ENCODE results near the gene NUDT4.
"Not testable (repeated sequence)": the region's sequence is repeated elsewhere in the genome, so short reads cannot be mapped to it uniquely, and the experiment has no call there.

The NUDT4 gene

GRCh38 chr12:93426412-93426805 lies 48.7 kb downstream of the NUDT4 start:
- TF ChIP-seq CTCF (IDR thresholded peaks at IDR 0.05; ENCODE audit: borderline replicate concordance, insufficient read depth, low read depth, low read length): no peak
- no peak overlapping the region for H3K4me3 ChIP-seq (ENCODE audit: low read depth, low read length)

DNA sequence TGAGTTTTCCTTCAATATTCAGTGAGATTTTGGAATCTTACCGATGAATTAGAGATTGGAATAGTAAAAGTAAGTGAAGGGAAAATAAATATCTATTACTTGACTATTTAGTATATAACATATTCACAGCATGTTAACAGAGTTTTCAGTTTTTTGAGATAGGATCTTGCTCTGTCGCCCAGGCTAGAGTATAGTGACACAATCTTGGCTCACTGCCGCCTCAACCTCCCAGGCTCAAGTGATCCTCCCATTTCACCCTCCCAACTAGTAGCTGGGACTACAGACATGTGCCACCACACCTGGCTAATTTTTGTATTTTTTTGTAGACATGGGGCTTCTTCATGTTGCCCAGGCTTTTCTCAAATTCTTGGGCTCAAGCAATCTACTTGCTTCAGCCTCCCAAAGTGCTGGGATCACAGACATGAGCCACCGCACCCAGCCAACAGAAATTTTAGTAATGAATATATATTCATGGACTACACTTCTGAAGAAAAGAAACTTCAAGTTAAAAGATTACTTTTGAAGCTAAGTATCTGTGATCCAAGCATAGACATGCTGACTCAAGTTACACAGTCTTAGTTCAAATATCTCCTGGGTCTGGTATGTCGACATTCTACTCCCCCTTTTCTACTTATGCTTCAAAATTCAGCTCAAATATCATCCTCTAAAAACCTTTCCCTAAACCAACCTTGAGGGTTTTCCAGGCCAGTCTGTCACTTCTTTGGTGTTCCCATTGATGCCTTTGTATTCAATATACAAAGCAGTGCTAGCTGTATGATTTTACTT lies 50.2 kb downstream of the NUDT4 start:
- TF ChIP-seq CTCF (IDR thresholded peaks at IDR 0.05; ENCODE audit: borderline replicate concordance, insufficient read depth, low read depth, low read length): no peak
- H3K4me3 ChIP-seq (ENCODE audit: low read depth, low read length): no peak overlapping the region

DNA sequence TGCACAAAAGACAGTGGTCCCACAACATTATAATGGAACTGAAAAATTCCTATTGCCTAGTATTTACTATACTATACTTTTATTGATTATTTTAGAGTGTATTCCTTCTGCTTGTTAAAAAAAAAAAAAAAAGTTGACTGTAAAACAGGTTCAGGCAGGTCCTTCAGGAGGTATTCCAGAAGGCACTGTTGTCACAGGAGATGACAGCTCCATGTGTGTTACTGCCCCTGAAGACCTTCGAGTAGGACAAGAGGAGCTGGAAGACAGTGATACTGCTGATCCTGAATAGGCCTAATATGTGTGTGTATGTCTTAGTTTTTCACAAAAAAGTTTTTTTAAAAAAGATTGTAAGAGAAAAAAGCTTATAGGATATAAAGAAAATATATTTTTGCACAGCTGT lies 51.7 kb downstream of the NUDT4 start:
- no peak overlapping the region for H3K4me3 ChIP-seq (ENCODE audit: low read depth, low read length)
- TF ChIP-seq CTCF (IDR thresholded peaks at IDR 0.05; ENCODE audit: borderline replicate concordance, insufficient read depth, low read depth, low read length): no peak

DNA sequence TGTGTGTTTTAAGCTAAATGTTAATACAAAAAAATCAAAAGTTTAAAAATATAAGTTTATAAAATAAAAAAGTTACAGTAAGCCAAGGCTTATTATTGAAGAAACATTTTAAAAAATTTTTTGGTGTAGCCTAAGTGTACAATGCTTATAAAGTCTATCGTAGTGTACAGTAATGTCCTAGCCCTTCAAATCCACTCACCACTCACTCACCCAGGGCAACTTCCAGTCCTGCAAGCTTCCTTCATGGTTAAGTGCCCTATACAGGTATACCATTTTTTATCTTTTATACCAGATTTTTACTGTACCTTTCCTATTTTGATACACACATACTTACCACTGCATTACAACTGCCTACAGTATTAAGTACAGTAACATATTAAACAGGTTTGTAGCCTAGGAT lies 52.1 kb downstream of the NUDT4 start:
- H3K4me3 ChIP-seq (ENCODE audit: low read depth, low read length): no peak overlapping the region
- no peak for TF ChIP-seq CTCF (IDR thresholded peaks at IDR 0.05; ENCODE audit: borderline replicate concordance, insufficient read depth, low read depth, low read length)

- no peak for TF ChIP-seq CTCF (IDR thresholded peaks at IDR 0.05; ENCODE audit: borderline replicate concordance, insufficient read depth, low read depth, low read length)
- H3K4me3 ChIP-seq (ENCODE audit: low read depth, low read length): no peak overlapping the region
Observed at GRCh38 chr12:93430280-93430679, 52.6 kb downstream of the NUDT4 start.

- H3K4me3 ChIP-seq (ENCODE audit: low read depth, low read length): not testable (repeated sequence)
Observed at GRCh38 chr12:93432031-93432430, 54.3 kb downstream of the NUDT4 start.

GRCh38 chr12:93434256-93434865 lies 56.6 kb downstream of the NUDT4 start:
- TF ChIP-seq CTCF (IDR thresholded peaks at IDR 0.05; ENCODE audit: borderline replicate concordance, insufficient read depth, low read depth, low read length): no peak
- H3K4me3 ChIP-seq (ENCODE audit: low read depth, low read length): no peak overlapping the region

All from GM12875 (cell line).